K562 (cell line): ENCODE measurements around the gene ANKRD49. TPM values are rescaled to one million over a fixed set of nuclear protein-coding genes. Genes with fewer than 3 reads are reported as not detected.

ENCODE experiments used
- ATAC-seq: fragments of 200-7000 bp; cut with Tn5 transposase; 3 replicates; pipeline ENCODE4 v1.9.1; 2020; ENCODE audit warnings: moderate library complexity
- BruUV-seq: library from RNA; stranded (reverse); fragments of 400-500 nt; replicated peaks from 2 replicates; lab custom pipeline; 2021; lab: Mats Ljungman, UMichigan
- CTCF ChIA-PET: fragments of 300-600 bp; formaldehyde crosslinking; extraction: SDS; loops from one replicate; lab custom pipeline; 2021; ENCODE audit warnings: low intra/inter-chr PET ratio; lab: Yijun Ruan, JAX
- POLR2A ChIA-PET: fragments of 300-600, 350-650 bp; sonication (Branson Sonifier 250); formaldehyde crosslinking; extraction: SDS; loops from one replicate; lab custom pipeline; 2021; ENCODE audit warnings: antibody characterized with exemption, inconsistent platforms; lab: Yijun Ruan, JAX
- DNase-seq, 4 experiments: peaks; one replicate each; pipeline versions ENCODE4 v3.0.0 to v3.0.0-alpha.2; 2011 to 2018; ENCODE audit warnings: low spot score in 3 of 4, mixed read lengths in 3 of 4; ENCODE audit errors: extremely low read depth in 1 of 4
- FAIRE-seq: peaks from 2 replicates; lab custom pipeline; 2011; peaks lifted over from hg19 to GRCh38; lab: Jason Lieb, UNC
- H2AFZ ChIP-seq: 2 replicates; pipeline ENCODE4 v1.6.0; 2011; ENCODE audit warnings: low read depth, low read length, control low read depth, inconsistent platforms
- H3K27ac ChIP-seq: fragments of 200-600 bp; 3 replicates; pipeline ENCODE4 v1.8.0; 2011; ENCODE audit warnings: low read depth, mild to moderate bottlenecking, control low read depth, inconsistent platforms, low read length, moderate library complexity, mixed read lengths; ENCODE audit errors: extremely low read depth
- H3K27me3 ChIP-seq, 2 experiments: fragments of 300-600 bp in 1 of 2; 2 replicates in 1 of 2; 3 replicates in 1 of 2; pipeline versions ENCODE4 v1.6.0 to v1.8.0; 2011; ENCODE audit warnings: inconsistent platforms in 2 of 2, low read length in 2 of 2, mild to moderate bottlenecking in 1 of 2, mixed read lengths in 1 of 2, moderate library complexity in 1 of 2; ENCODE audit not compliant: control insufficient read depth in 2 of 2, insufficient read depth in 2 of 2
- H3K36me3 ChIP-seq: fragments of 300-600 bp; 3 replicates; pipeline ENCODE4 v1.8.0; 2011; ENCODE audit warnings: mild to moderate bottlenecking, low read length, inconsistent platforms; ENCODE audit not compliant: control insufficient read depth, insufficient read depth
- H3K4me1 ChIP-seq, 2 experiments: fragments of 200-600 bp in 1 of 2; replicated peaks in 1 of 2; 2 replicates in 1 of 2; 3 replicates in 1 of 2; pipeline versions ENCODE4 v1.5.1 to v1.8.0; 2011; ENCODE audit warnings: inconsistent platforms in 2 of 2, low read length in 2 of 2, mild to moderate bottlenecking in 1 of 2, mixed read lengths in 1 of 2, moderate library complexity in 1 of 2; ENCODE audit not compliant: control insufficient read depth in 2 of 2, insufficient read depth in 2 of 2
- H3K4me2 ChIP-seq: 2 replicates; pipeline ENCODE4 v1.6.1; 2011; ENCODE audit warnings: low read length, control low read depth, inconsistent platforms, mixed read lengths; ENCODE audit not compliant: insufficient read depth
- H3K4me3 ChIP-seq: fragments of 200-600 bp; sonication (generic), shearing (Covaris generic); 2 replicates; pipeline ENCODE4 v1.5.1; 2016; ENCODE audit warnings: control low read depth, inconsistent platforms
- H3K79me2 ChIP-seq: fragments of 200-600 bp; 3 replicates; pipeline ENCODE4 v1.8.0; 2011; ENCODE audit warnings: low read length, inconsistent platforms; ENCODE audit not compliant: control insufficient read depth, insufficient read depth
- H3K9ac ChIP-seq, 2 experiments: 2 replicates each; pipeline versions ENCODE4 v1.6.0 to v1.6.1; 2011; ENCODE audit warnings: low read depth in 2 of 2, low read length in 2 of 2, control low read depth in 1 of 2, inconsistent platforms in 1 of 2, mild to moderate bottlenecking in 1 of 2, mixed read lengths in 1 of 2; ENCODE audit not compliant: insufficient read depth in 1 of 2
- H3K9me1 ChIP-seq: one replicate; pipeline ENCODE4 v1.6.0; 2011; ENCODE audit warnings: inconsistent platforms, mild to moderate bottlenecking, low read length, moderate library complexity; ENCODE audit not compliant: control insufficient read depth, insufficient read depth
- H3K9me3 ChIP-seq: replicated peaks from 2 replicates; pipeline ENCODE4 v1.5.1; 2011; ENCODE audit warnings: low read depth, low read length, inconsistent platforms; ENCODE audit not compliant: control insufficient read depth, insufficient read depth
- H4K20me1 ChIP-seq: replicated peaks from 2 replicates; pipeline ENCODE4 v1.6.1; 2011; ENCODE audit warnings: low read length, inconsistent platforms, mixed read lengths; ENCODE audit not compliant: control insufficient read depth, insufficient read depth
- DEAF1 ChIP-seq: fragments of 450-650 bp; formaldehyde crosslinking; IDR thresholded peaks from 2 replicates; pipeline ENCODE4 v1.4.0; 2020; ENCODE audit warnings: mild to moderate bottlenecking, moderate library complexity
- KDM1A ChIP-seq, 2 experiments: fragments of 450-650 bp; IDR thresholded peaks; 2 replicates each; pipeline ENCODE4 v1.6.1; 2016; ENCODE audit warnings: mild to moderate bottlenecking in 2 of 2
- MAZ ChIP-seq, 2 experiments: fragments of 450-650 bp in 1 of 2; sonication (generic) in 1 of 2; formaldehyde crosslinking; IDR thresholded peaks in 1 of 2; conservative IDR thresholded peaks in 1 of 2; 2 replicates each; pipeline versions ENCODE4 v1.4.0 to v1.5.0; 2020; ENCODE audit warnings: mild to moderate bottlenecking in 1 of 2, missing genetic modification reagents in 1 of 2
- RAD21 ChIP-seq, 2 experiments: fragments of 250-450 bp in 1 of 2; fragments of 450-650 bp in 1 of 2; sonication (Bioruptor Pico) in 1 of 2; formaldehyde crosslinking in 1 of 2; IDR thresholded peaks in 1 of 2; conservative IDR thresholded peaks in 1 of 2; 2 replicates each; pipeline versions ENCODE4 v1.4.0 to v1.8.0; 2020 to 2022; ENCODE audit warnings: mild to moderate bottlenecking in 2 of 2, moderate library complexity in 1 of 2
- SFPQ ChIP-seq: fragments of 200-400 bp; formaldehyde crosslinking; IDR thresholded peaks from 2 replicates; pipeline ENCODE4 v1.6.1; 2017; ENCODE audit warnings: mild to moderate bottlenecking, low read depth, low read length, moderate library complexity
- SMC3 ChIP-seq: conservative IDR thresholded peaks from 2 replicates; pipeline ENCODE4 v1.6.1; 2011; ENCODE audit warnings: low read depth, low read length, improper control_type of control experiment; ENCODE audit not compliant: insufficient read depth
- WHSC1 ChIP-seq: IDR thresholded peaks from one replicate; pipeline ENCODE4 v1.6.1; 2012; ENCODE audit warnings: low read length, control low read depth, inconsistent platforms
- ZBTB17 ChIP-seq: fragments of 450-650 bp; formaldehyde crosslinking; IDR thresholded peaks from 2 replicates; pipeline ENCODE4 v1.4.0; 2020; ENCODE audit warnings: mild to moderate bottlenecking
- ZNF41 ChIP-seq: fragments of 250-450 bp; sonication (Bioruptor Pico); conservative IDR thresholded peaks from 2 replicates; pipeline ENCODE4 v1.4.0; 2020; ENCODE audit warnings: mild to moderate bottlenecking
- ZNF740 ChIP-seq, 3 experiments: fragments of 200-800 bp in 1 of 3; sonication (Bioruptor generic) in 1 of 3; sonication (generic) in 1 of 3; formaldehyde crosslinking in 1 of 3; IDR thresholded peaks; 2 replicates each; pipeline versions ENCODE4 v1.6.1 to v1.8.0; 2016 to 2022; ENCODE audit warnings: mild to moderate bottlenecking in 2 of 3, missing compliant biosample characterization in 2 of 3, missing genetic modification characterization in 2 of 3, missing genetic modification reagents in 1 of 3
- WGBS: fragments of 100-300 bp; shearing (Covaris generic); methylation state at CpG from one replicate; pipeline ENCODE4 v1.1.6; 2016; ENCODE audit warnings: low coverage, mixed read lengths; ENCODE audit not compliant: insufficient coverage; ENCODE audit errors: missing lambda C conversion rate; 5-methylcytosine and 5-hydroxymethylcytosine counted together
- in situ Hi-C: fragments of 300-500 bp; cut with MboI; formaldehyde crosslinking; loops from 4 replicates; pipeline ENCODE4 v1.15.0; 2018; ENCODE audit warnings: inconsistent platforms, mixed read lengths
- intact Hi-C: fragments of 100-400 bp; cut with micrococcal nuclease; formaldehyde crosslinking; loops from 2 replicates; pipeline ENCODE4 v1.14.2; 2022
- polyA plus RNA-seq, 8 experiments: library from polyadenylated mRNA; depleted of rRNA in 4 of 8; stranded (reverse) in 5 of 8; unstranded in 3 of 8; fragments of >200 nt; fragmentation: Nextera tagmentation in 2 of 8; fragmentation: Illumina TruSeq in 1 of 8; extraction: Ambion mirVana in 2 of 8; extraction: Trizol in 1 of 8; gene quantifications; 2 replicates each; pipeline versions ENCODE4 v1.2.1 to v1.2.3, GENCODE V29; 2011 to 2014; ENCODE audit warnings: inconsistent platforms in 1 of 8, missing spikeins in 1 of 8
- total RNA-seq, 7 experiments: library from RNA; depleted of rRNA in 6 of 7; stranded (reverse); fragments of >200 nt in 6 of 7; fragmentation: Illumina TruSeq in 2 of 7; extraction: Trizol in 2 of 7; gene quantifications; 2 replicates each; pipeline versions ENCODE4 v1.2.1 to v1.2.3, GENCODE V29; 2011 to 2021; ENCODE audit warnings: low replicate concordance in 1 of 7

ANKRD49 gene
- total and polyA plus RNA-seq, 9 of the 15 experiments (the other 6 are each of a cell fraction or from before 2014, with no cell fraction given): 13.4 to 43.5 (median 30.6) TPM

GRCh38 chr11:94521684-94522083, 27.9 kb downstream of the ANKRD49 start (continued):
- peak; percentile 48; the same call in 1 of the 2 replicates for TF ChIP-seq DEAF1
- TF ChIP-seq ZBTB17 (CRISPR knock-in tag): 0 out of 2 replicates have a peak, but pooled peaks have one; percentile 19
- TF ChIP-seq RAD21 (CRISPR knock-in tag; conservative IDR thresholded peaks at IDR 0.05 in 1 of 2, IDR thresholded peaks at IDR 0.05 in 1 of 2): peak; percentile 59 to 71
- 0 out of 2 replicates have a peak, but pooled peaks have one; percentile 27 for TF ChIP-seq SMC3
- TF ChIP-seq, all 486 proteins: peak for 7

- CTCF ChIA-PET: interaction anchor here (0.6 kb wide), 1 partner anchor 775 kb away, joined by 4 read pairs; no protein-coding TSS in a partner anchor
- WGBS: 9% methylated on average over 1 of the region's 1 CpG
- H3K9ac ChIP-seq: no peak overlapping the region
- ATAC-seq (no peak), DNase-seq (no peak), FAIRE-seq (no peak)
- no peaks in the 10 kb centered on the region; a peak in 1 of 5 replicates for H3K27me3 ChIP-seq
- no peak overlapping the region for H3K27ac ChIP-seq
- H3K4me1 ChIP-seq: no peaks in the 10 kb centered on the region
- H4K20me1 ChIP-seq: no peaks in the 10 kb centered on the region
- intact Hi-C loops (loop anchor here (10.0 kb wide), 2 partner anchors 240 to 370 kb away; partner anchors contain the start of gene AMOTL1), in situ Hi-C loops (loop anchor here (5.0 kb wide), 1 partner anchor 78 kb away; no protein-coding TSS in a partner anchor)
- no peak for TF ChIP-seq WHSC1
- TF ChIP-seq ZNF41: no peak
- TF ChIP-seq MAZ (CRISPR knock-in tag; conservative IDR thresholded peaks at IDR 0.05 in 1 of 2, IDR thresholded peaks at IDR 0.05 in 1 of 2): no peak
- no peak for TF ChIP-seq ZNF740 (CRISPR knock-in tag; IDR thresholded peaks at IDR 0.05)
- no peak for TF ChIP-seq ZNF740 (tag; IDR thresholded peaks at IDR 0.05)
- TF ChIP-seq SFPQ: no peak
- TF ChIP-seq KDM1A (IDR thresholded peaks at IDR 0.05): no peak
- no peaks in the 10 kb centered on the region for H3K9me3 ChIP-seq
- H3K79me2 ChIP-seq: no peaks in the 10 kb centered on the region
- no peak overlapping the region for H3K4me3 ChIP-seq
- no TSS peak for BruUV-seq
- POLR2A ChIA-PET: no interaction called here
- H2AFZ ChIP-seq: no peak overlapping the region
- H3K36me3 ChIP-seq: no peaks in the 10 kb centered on the region
- H3K9me1 ChIP-seq: no peaks in the 10 kb centered on the region
- no peak overlapping the region for H3K4me2 ChIP-seq
Measured at GRCh38 chr11:94524341-94524740, 30.6 kb downstream of the ANKRD49 start.
